Heart left ventricle (tissue), 16 donors: Measurements from ENCODE around the gene TMEM178B. TPM values are rescaled to one million over a fixed set of nuclear protein-coding genes. Genes with fewer than 3 reads are reported as not detected.

Source experiments
- ATAC-seq, 4 donors: fragments of 200-7000 bp; cut with Tn5 transposase; one replicate each; pipeline ENCODE4 v1.9.1; 2020 to 2022; ENCODE audit warnings: moderate library complexity in 4 of 4, mild to moderate bottlenecking in 3 of 4, moderate number of reproducible peaks in 1 of 4
- DNase-seq, 5 donors: peaks; one replicate each; pipeline ENCODE4 v3.0.0-alpha.2; 2020
- H3K27ac ChIP-seq, 12 donors: fragments of 200-600 bp; sonication (generic) in 4 of 12; one replicate each; pipeline versions ENCODE4 v1.5.0 to v1.8.0; 2016 to 2022; ENCODE audit warnings: mild to moderate bottlenecking in 2 of 12
- H3K27me3 ChIP-seq, 9 donors: fragments of 200-600 bp; sonication (generic) in 2 of 9; one replicate each; pipeline versions ENCODE4 v1.5.1 to v1.8.0; 2016 to 2022; ENCODE audit warnings: mild to moderate bottlenecking in 3 of 9
- H3K36me3 ChIP-seq, 9 donors: fragments of 200-600 bp; sonication (generic) in 2 of 9; one replicate each; pipeline versions ENCODE4 v1.5.0 to v1.8.0; 2018 to 2022; ENCODE audit warnings: mild to moderate bottlenecking in 2 of 9
- H3K4me1 ChIP-seq, 12 donors: fragments of 200-600 bp; sonication (generic) in 4 of 12; one replicate each; pipeline versions ENCODE4 v1.5.0 to v1.8.0; 2016 to 2022; ENCODE audit warnings: mild to moderate bottlenecking in 3 of 12
- H3K4me3 ChIP-seq, 12 donors: fragments of 200-600 bp; sonication (generic) in 4 of 12; one replicate each; pipeline versions ENCODE4 v1.5.0 to v1.8.0; 2017 to 2022; ENCODE audit warnings: mild to moderate bottlenecking in 9 of 12, moderate library complexity in 4 of 12
- H3K9me3 ChIP-seq, 12 donors: fragments of 200-600 bp; sonication (generic) in 4 of 12; one replicate each; pipeline versions ENCODE4 v1.5.0 to v1.8.0; 2016 to 2022; ENCODE audit warnings: mild to moderate bottlenecking in 1 of 12
- CTCF ChIP-seq, 12 donors: fragments of 200-600 bp; sonication (generic) in 4 of 12; IDR thresholded peaks; one replicate each; pipeline versions ENCODE4 v1.5.0 to v1.8.0; 2018 to 2022; ENCODE audit warnings: antibody characterized with exemption in 12 of 12, mild to moderate bottlenecking in 5 of 12
- POLR2A ChIP-seq, 2 donors: fragments of 450-650 bp; IDR thresholded peaks; one replicate each; pipeline ENCODE4 v1.6.1; 2017; ENCODE audit warnings: antibody characterized with exemption in 2 of 2, mild to moderate bottlenecking in 2 of 2, moderate library complexity in 2 of 2
- WGBS, 4 donors: extraction: QIAGEN DNeasy Blood & Tissue Kit in 2 of 4; methylation state at CpG; one replicate each; pipeline versions ENCODE4 v1.1.5 to v1.1.7; 2013 to 2018; 5-methylcytosine and 5-hydroxymethylcytosine counted together
- intact Hi-C, 10 donors: fragments of 100-400 bp; cut with DNase I; formaldehyde crosslinking; loops; one replicate each; pipeline versions ENCODE4 v1.11.1 to v1.14.2; 2022
- polyA plus RNA-seq, 2 donors: library from polyadenylated mRNA; stranded (reverse); fragments of 200-250 nt; gene quantifications; one replicate each; pipeline ENCODE4 v1.2.3, GENCODE V29; 2013
- total RNA-seq, 9 donors: library from RNA; depleted of rRNA in 2 of 9; stranded (reverse); fragments of >200 nt in 2 of 9; fragmentation: NEBNext Ultra II Directional in 3 of 9; extraction: Animal tissue kit (Norgen Biotek cat#: 25700) in 3 of 9; gene quantifications; one replicate each; pipeline versions ENCODE4 v1.1.0 to v1.2.4, GENCODE V29; 2016 to 2023
- donor health status: ischemic (EF 13 %, LVEDD 7.1; RV severe dilation, severe dysfunction).
- donor health status: healthy with polysubstance abuse.
- donor health status: DM: no; HTN: yes; CAD: no.
- donor health status: DM: no; HTN: no; CAD: no.
- donor health status: ischemic (EF 25% LVEDD 6.9; RV normal size, moderate dysfunction).
- donor health status: ischemic (EF 25% LVEDD 5.7; RV mildly dilated, moderate dysfunction).
- donor health status: healthy.
- donor health status: DM: yes; HTN: yes; CAD: no.
- donor health status: ischemic (EF 35%, LVEDD 5.7; RV mildly dilated, moderate dysfunction).
- donor health status: nonischemic (EF 11% LVEDD 7.7; RV severe dilation, severe dysfunction).
- donor health status: DM: yes; HTN: yes; CAD: no.
- donor health status: PGD.
- donor health status: ischemic (EF 29% LVEDD 5.4; RV normal size, mild dysfunction).
- donor health status: nonischemic (EF 23%, LVEDD 6.1; RV moderate dilation, normal function).

Gene TMEM178B
- total and polyA plus RNA-seq, 11 donors: 1.2 to 58.5 (median 19.0) TPM

GRCh38 chr7:141276031-141276430, 202.2 kb downstream of the TMEM178B start:
- Histone ChIP-seq H3K9me3 (no peaks in the 10 kb centered on the region), H3K4me1 (peaks cover 0 to 15% (median 0%) of the 10 kb centered on the region in 12 donors), H3K27me3 (no peaks in the 10 kb centered on the region), H3K27ac (no peak overlapping the region), H3K4me3 (no peak overlapping the region), H3K36me3 (no peaks in the 10 kb centered on the region)
- DNase-seq (peak in 1 of 5 donors; percentile 59), ATAC-seq (peak in 3 of 4 donors; percentile 68 to 90 (median 86))
- no peak for TF ChIP-seq POLR2A (IDR thresholded peaks at IDR 0.05)
- no peak for TF ChIP-seq CTCF (IDR thresholded peaks at IDR 0.05)
- intact Hi-C loops: loop anchor here in 2 of 10 donors (5.0 to 10.0 kb wide), 2 partner anchors 256 to 259 kb away; no protein-coding TSS in a partner anchor
- WGBS, 4 donors: 65 to 77% (median 68%) methylated on average over 4 of the region's 4 CpGs

- Histone ChIP-seq H3K4me3 (peak overlapping the region in 2 of 12 donors; percentile 6 to 28), H3K36me3 (no peaks in the 10 kb centered on the region), H3K27ac (peak overlapping the region in 10 of 12 donors; percentile 55 to 80 (median 68)), H3K9me3 (no peaks in the 10 kb centered on the region), H3K27me3 (no peaks in the 10 kb centered on the region), H3K4me1 (peaks cover 0 to 21% (median 3%) of the 10 kb centered on the region in 12 donors)
- 14 to 55% (median 20%) methylated on average over 3 of the region's 3 CpGs for WGBS, 4 donors
- intact Hi-C loops: loop anchor here in 3 of 10 donors (5.0 to 10.0 kb wide), 3 partner anchors 82 to 87 kb away; no protein-coding TSS in a partner anchor
- ATAC-seq (peak in 3 of 4 donors; percentile 21 to 66 (median 27)), DNase-seq (no peak)
- TF ChIP-seq CTCF (IDR thresholded peaks at IDR 0.05) (no peak), POLR2A (IDR thresholded peaks at IDR 0.05) (no peak)
Measured at GRCh38 chr7:141280100-141280499, 206.2 kb downstream of the TMEM178B start.

GRCh38 chr7:141281311-141281710, 207.4 kb downstream of the TMEM178B start:
- no peaks in the 10 kb centered on the region for H3K27me3 ChIP-seq
- peaks cover 0 to 21% (median 3%) of the 10 kb centered on the region in 12 donors for H3K4me1 ChIP-seq
- no peaks in the 10 kb centered on the region for H3K9me3 ChIP-seq
- DNase-seq (peak in 1 of 5 donors; percentile 54), ATAC-seq (peak; percentile 68 to 81 (median 72))
- intact Hi-C loops: loop anchor here in 3 of 10 donors (5.0 to 10.0 kb wide), 3 partner anchors 81 to 86 kb away; no protein-coding TSS in a partner anchor
- H3K4me3 ChIP-seq: peak overlapping the region in 3 of 12 donors; percentile 6 to 12 (median 6)
- peak overlapping the region in 11 of 12 donors; percentile 55 to 80 (median 67) for H3K27ac ChIP-seq
- H3K36me3 ChIP-seq: no peaks in the 10 kb centered on the region
- no peak for TF ChIP-seq POLR2A (IDR thresholded peaks at IDR 0.05)
- TF ChIP-seq CTCF (IDR thresholded peaks at IDR 0.05): no peak
- 54 to 76% (median 59%) methylated on average over 7 of the region's 7 CpGs for WGBS, 4 donors

- Histone ChIP-seq H3K4me3 (no peak overlapping the region), H3K27ac (peak overlapping the region in 3 of 12 donors; percentile 7 to 36 (median 27)), H3K4me1 (peaks cover 0 to 34% (median 8%) of the 10 kb centered on the region in 12 donors), H3K27me3 (no peaks in the 10 kb centered on the region), H3K9me3 (no peaks in the 10 kb centered on the region), H3K36me3 (no peaks in the 10 kb centered on the region)
- ATAC-seq: peak; percentile 27 to 63 (median 45)
- no peak for DNase-seq
- WGBS, 4 donors: 52 to 66% (median 61%) methylated on average over 3 of the region's 3 CpGs
- no peak for TF ChIP-seq CTCF (IDR thresholded peaks at IDR 0.05)
- no peak for TF ChIP-seq POLR2A (IDR thresholded peaks at IDR 0.05)
- intact Hi-C loops: loop anchor here in 1 of 10 donors (10.0 kb wide), 1 partner anchor 78 kb away; no protein-coding TSS in a partner anchor
Measured at GRCh38 chr7:141286522-141286921, 212.7 kb downstream of the TMEM178B start.
